NCI-H69 (cell line): Measurements from ENCODE around the gene OR9Q2.
"Not testable (repeated sequence)": the region's sequence is repeated elsewhere in the genome, so short reads cannot be mapped to it uniquely, and the experiment has no call there.

ENCODE experiments used
- DNase-seq: peaks from one replicate; lab custom pipeline; 2025; lab: John Stamatoyannopoulos, UW

Gene OR9Q2

GRCh38 chr11:58188770-58189169, at the start of gene OR9Q2:
Gene OR9Q2, plus strand, starts transcription at chr11:58189070. Its CDS starts 1,421 bp downstream, at chr11:58190491.
- no peak for DNase-seq

DNA sequence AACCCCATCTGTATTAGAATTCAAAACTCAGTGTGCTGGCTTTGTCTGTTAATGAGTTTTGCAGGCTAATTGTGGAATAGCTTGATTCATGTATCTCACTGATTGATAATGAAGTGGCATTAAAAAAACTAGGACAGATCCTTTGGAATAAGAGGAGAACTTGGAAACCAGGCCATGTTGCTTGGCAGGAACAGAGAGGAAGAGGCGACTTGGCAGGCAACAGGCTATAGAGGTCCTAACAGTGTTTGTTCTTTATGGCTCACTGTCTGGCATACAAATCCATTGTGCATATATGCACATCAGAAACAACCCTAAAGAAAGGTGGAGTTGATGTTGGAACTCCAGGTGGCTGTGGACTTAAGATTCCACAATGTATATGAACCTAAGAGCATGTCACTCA, 46.1 kb upstream of the OR9Q2 start:
- DNase-seq: no peak

DNA sequence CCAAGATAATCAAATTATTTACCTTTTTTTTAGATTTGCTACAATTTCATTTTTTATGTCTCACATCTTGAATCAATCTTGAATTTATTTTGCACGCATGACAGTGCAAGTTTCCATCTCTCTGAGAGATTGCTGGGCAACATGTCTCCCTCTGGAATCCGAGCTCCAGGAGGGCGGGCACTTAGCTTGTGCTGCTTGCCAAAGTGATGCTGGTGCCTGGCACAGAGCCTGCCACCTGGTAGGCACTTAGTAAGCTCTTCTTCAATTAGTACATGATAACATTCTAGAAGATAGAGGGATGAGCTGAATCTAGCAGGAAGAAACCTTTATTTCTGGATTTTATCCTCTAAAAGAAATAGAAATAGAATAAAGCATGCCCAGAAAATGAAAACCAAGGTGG, 36.1 kb upstream of the OR9Q2 start:
- DNase-seq: no peak

GRCh38 chr11:58164389-58164788, 24.5 kb upstream of the OR9Q2 start:
- DNase-seq: no peak

DNA sequence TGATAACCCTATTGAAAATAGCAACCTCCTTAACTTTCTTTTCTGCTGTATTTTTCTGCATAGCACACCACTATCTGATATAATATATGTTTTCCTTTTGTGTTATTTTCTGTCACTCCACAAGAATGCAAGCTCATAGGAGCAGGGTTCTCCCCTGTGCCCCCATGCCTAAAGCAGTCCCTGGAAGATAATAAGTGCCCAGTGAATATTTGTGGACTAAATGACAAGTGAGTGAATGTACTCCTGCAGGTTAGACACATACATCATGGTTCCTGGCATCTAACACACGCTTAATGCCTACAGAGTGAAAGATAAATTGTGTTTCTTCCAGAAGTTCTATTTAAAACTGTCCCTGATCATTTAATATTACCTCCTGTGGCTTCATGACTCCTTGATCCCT, 23.9 kb upstream of the OR9Q2 start:
- no peak for DNase-seq

DNA sequence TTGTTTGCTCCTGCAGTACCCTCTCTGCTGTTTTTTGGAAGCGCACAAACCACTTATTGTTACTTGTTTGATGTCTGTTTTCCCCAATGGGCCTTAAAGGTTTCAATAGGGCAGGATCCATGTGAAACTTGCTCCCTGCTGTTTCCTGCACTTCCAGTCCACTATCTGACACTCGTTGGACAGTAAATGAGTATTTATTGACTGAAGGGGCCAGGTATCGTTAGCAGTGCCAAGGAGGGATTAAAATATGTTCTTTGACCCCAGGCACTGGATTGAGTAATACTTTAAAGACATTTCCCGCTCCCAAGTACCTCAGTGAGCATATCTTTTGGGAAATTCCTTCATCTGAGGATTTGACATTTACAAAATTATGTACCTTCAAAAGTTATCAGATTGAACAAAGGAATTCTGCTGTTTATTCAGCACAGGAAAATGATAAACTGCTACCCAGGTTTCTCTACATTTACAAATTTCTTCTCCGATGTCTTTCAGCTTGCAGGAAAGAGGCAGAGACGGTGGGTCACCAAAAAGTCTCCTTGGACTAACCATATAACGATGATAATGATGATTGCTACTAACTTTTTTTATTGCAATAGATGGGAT, 23.3 kb upstream of the OR9Q2 start:
- no peak for DNase-seq

DNA sequence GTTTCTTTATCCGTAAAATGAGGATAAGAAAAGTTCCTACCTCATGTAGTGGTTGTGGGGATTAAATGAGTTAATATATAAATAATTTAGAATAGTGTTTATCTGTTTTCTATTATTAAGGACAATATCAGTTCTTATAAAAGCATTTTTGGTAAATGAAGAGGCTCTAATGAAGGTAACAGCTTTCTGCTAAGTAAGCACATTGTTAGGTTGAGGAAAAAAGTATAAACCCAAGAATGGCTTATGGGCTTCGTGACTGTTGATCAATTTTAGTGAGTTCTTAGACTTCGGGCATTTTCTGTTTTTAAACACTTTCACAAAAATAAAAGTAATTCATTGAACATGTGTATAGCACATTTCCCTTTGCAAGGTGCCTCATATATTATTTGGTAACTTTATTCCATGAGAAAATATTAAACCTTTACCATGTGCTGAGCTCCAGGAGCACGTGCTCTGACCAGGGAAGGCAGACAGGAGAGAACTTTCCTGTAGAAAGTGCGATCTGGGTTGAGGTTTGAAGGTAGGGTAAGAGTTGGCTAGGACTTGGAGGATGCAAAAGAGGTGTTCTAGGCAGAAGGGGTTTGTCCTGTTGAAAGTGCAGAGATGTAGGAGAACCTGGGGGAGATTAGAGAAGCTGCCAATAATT, 11.3 kb upstream of the OR9Q2 start:
- DNase-seq: no peak

DNA sequence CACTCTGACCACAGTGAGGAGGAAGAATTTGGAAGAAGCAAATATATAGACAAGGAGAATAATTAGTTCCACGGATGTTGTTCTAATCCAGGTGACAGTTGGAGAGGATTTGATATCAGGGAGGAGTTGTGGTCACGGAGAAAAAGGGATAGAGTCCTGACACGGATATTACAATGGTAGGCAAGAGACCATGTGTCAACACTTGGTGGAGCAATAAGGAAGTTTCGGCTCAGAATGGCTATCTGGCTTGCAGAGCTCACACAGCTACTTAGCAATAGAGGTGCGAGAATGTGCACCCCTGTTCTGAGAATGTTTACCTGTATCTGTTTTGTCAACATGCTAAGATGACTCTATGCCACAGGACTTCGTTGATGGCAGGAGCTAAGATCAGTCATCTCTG, 10.4 kb upstream of the OR9Q2 start:
- DNase-seq: no peak

DNA sequence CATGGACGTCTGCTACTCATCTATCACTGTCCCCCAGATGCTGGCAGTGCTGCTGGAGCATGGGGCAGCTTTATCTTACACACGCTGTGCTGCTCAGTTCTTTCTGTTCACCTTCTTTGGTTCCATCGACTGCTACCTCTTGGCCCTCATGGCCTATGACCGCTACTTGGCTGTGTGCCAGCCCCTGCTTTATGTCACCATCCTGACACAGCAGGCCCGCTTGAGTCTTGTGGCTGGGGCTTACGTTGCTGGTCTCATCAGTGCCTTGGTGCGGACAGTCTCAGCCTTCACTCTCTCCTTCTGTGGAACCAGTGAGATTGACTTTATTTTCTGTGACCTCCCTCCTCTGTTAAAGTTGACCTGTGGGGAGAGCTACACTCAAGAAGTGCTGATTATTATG, 9.2 kb upstream of the OR9Q2 start:
- peak; percentile 15 for DNase-seq

GRCh38 chr11:58186938-58187337, 1.9 kb upstream of the OR9Q2 start:
- DNase-seq: no peak

GRCh38 chr11:58192229-58192628, 3.4 kb downstream of the OR9Q2 start:
- no peak for DNase-seq

GRCh38 chr11:58193391-58193790, 4.5 kb downstream of the OR9Q2 start:
- DNase-seq: no peak

- DNase-seq: no peak
These were observed 7.1 kb downstream of the OR9Q2 start for GRCh38 chr11:58195939-58196338.

DNA sequence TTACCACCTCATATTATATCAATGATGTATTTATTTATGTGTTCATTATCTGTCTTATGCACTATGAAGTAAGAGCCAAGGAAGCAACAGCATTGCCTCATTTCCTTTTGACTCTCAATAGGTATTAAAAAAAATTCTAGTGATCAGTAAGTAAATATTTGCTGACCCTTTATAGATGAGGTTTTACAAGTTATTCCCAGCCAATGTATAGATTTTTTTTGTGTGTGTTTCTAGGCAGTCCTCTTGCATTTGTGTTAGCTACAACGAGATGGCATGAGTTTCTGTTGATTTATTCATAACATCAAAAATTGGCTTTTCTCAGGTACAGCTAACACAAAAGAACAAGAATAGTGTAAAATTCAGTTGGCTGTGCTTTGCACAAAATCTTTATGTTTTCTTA, 10.4 kb downstream of the OR9Q2 start:
- DNase-seq: no peak

DNA sequence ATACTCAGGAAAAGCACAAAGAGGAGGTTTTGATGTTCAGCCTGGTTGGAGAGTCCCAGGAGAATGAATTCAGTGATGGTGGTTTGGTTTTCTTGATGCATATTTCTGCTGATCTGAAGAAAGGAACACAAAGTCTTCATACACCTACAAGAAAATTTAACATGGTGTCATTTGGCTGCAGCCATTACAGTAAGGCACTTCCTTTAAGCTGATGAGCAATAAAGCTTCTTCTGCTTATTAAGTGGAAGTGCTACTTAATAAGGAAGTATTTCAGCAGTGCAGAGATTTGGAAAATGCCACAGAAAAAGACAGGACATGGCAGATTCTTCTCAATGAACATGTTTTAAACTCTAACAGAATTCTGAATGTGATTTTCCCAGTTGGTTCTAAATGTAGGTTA, 15.2 kb downstream of the OR9Q2 start, which contains the start of gene OR1S2:
TSS of gene OR1S2 (minus strand) at position 101 of the 400 bp plus-strand sequence. CDS start at position 101, 0 bp downstream.
- no peak for DNase-seq

DNA sequence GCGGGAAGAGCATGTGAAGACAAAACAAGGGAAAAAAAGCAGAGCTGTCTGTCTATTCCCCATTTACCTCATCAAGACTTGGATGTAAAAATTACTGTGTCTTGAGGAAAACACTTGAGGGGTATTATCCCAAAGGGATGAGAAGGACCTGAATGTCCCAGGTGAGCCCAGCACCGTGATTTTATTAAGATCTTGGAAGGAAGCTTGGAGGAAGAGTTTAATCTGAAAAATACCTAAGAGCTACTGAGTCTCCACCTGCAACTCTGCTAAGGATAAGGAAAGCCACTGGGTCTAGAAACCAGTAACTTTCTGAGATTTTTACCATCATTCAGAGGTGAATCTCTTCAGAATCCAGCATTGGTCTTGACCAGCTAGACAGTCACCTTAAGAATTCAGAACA, 23.6 kb downstream of the OR9Q2 start, which contains the start of gene OR1S1:
TSS of gene OR1S1 (plus strand) at position 301 of the 400 bp plus-strand sequence.
- not testable (repeated sequence) for DNase-seq

DNA sequence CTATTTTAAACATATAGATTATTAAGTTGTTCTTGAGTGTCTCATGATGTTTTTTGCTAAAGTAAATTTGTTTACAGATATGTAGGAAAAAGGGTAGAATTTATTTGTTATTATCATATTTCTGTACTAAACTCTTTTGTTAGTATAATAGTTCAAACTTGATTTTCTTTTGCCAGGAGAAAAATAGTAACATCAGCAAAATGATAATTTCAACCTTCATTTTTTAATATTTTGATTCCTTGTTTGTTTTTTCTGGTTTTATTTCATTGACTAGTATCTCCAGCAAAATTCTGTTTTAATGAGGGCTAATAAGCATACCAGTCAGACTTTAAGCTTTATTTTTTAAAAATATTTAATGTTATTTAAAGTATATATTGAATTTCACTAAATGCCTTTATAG, 27.6 kb downstream of the OR9Q2 start:
- no peak for DNase-seq

DNA sequence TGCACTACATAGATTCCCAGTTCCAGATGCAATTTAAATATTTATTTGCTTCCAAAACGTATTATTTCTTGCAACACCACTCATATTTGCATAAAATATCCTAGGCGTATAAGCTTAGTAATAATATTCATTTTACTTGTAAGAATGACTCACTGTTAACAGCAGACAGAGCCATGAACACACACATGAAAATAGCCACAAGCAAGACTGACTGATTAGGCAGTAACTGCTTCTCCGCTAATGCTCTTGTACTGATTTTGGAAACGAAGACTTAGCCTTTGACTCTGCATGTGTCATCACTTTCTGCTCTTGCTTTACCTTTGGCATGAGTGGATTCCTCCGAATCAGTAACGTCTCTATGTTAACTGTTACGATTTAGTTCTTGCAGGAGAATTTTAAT, 33.9 kb downstream of the OR9Q2 start:
- DNase-seq: no peak

DNA sequence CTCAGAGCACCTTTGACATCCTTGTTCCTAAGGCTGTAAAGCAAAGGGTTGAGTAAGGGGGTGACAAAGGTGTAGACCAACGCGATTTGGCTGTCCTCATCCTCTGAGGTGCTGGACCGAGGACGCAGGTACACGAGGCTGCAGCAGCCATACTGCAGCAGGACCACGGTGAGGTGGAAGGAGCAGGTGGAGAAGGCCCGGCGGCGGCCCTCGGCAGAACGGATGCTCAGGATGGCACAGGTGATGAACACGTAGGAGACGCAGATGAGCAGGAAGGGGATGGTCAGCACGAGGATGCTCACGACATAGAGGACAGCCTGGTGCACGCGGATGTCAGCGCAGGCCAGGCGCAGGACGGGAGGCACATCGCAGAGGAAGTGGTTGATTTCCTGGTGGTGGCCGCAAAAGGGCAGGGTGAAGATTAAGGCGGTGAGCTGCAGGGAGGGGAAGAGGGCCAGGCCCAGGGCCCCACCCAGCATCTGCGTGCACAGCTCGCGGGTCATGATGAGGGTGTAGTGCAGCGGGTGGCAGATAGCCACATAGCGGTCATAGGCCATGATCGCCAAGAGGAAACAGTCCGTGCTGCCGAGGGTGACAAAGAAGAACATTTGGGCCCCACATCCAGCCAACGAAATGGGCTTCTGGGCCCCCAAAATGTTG, 39.2 kb downstream of the OR9Q2 start:
- no peak for DNase-seq
